ENCODE data around the gene KRTAP10-1.

- no peak for TF ChIP-seq CTCF (IDR thresholded peaks at IDR 0.05)
- TF ChIP-seq EP300 (IDR thresholded peaks at IDR 0.05): no peak
- no peak for TF ChIP-seq POLR2A (IDR thresholded peaks at IDR 0.05)
Measured at GRCh38 chr21:44492567-44493385, 47.2 kb downstream of the KRTAP10-1 start.

All from ovary (tissue), 3 donors.